H4 (cell line): ENCODE results near the gene MUC6. TPM values are rescaled to one million over a fixed set of nuclear protein-coding genes. Genes with fewer than 3 reads are reported as not detected.
"Not testable (repeated sequence)": the region's sequence is repeated elsewhere in the genome, so short reads cannot be mapped to it uniquely, and the experiment has no call there.

Experiments
- DNase-seq: peaks from one replicate; pipeline ENCODE4 v3.0.0-alpha.2; 2015; ENCODE audit warnings: low spot score
- total RNA-seq: library from RNA; depleted of rRNA; stranded (reverse); fragments of >200 nt; shearing (Covaris generic); gene quantifications from 2 replicates; pipeline ENCODE4 v1.2.3, GENCODE V29; 2014

Gene MUC6
- total RNA-seq, 1 experiment from 2014 or later: not detected

GRCh38 chr11:986270-986951 is 50.1 kb downstream of the MUC6 start:
- DNase-seq: no peak

GRCh38 chr11:985848-986247 is 50.7 kb downstream of the MUC6 start:
- DNase-seq: no peak

- no peak for DNase-seq
Observed at GRCh38 chr11:985406-985805, 51.1 kb downstream of the MUC6 start.

GRCh38 chr11:984546-984945 is 52.0 kb downstream of the MUC6 start:
- DNase-seq: no peak

- DNase-seq: no peak
Observed at GRCh38 chr11:981764-982163, 54.8 kb downstream of the MUC6 start.

- no peak for DNase-seq
Observed at GRCh38 chr11:980438-981357, 55.8 kb downstream of the MUC6 start.

- DNase-seq: no peak
Observed at GRCh38 chr11:978781-979180, 57.7 kb downstream of the MUC6 start.

GRCh38 chr11:977830-978720 is 58.4 kb downstream of the MUC6 start:
- DNase-seq: no peak

GRCh38 chr11:976431-977160 is 59.9 kb downstream of the MUC6 start:
- peak; percentile 82 for DNase-seq

GRCh38 chr11:975827-976226 is 60.7 kb downstream of the MUC6 start:
- DNase-seq: peak; percentile 50

GRCh38 chr11:975376-975775 is 61.1 kb downstream of the MUC6 start:
- DNase-seq: not testable (repeated sequence)

- DNase-seq: no peak
Observed at GRCh38 chr11:973237-973636, 63.3 kb downstream of the MUC6 start.

GRCh38 chr11:972523-973211 is 63.9 kb downstream of the MUC6 start:
- no peak for DNase-seq

- DNase-seq: no peak
Observed at GRCh38 chr11:971731-972365, 64.7 kb downstream of the MUC6 start.

GRCh38 chr11:971092-971690 is 65.3 kb downstream of the MUC6 start:
- no peak for DNase-seq

GRCh38 chr11:970319-970871 is 66.1 kb downstream of the MUC6 start:
- DNase-seq: no peak

- no peak for DNase-seq
Observed at GRCh38 chr11:969651-970205, 66.8 kb downstream of the MUC6 start.

GRCh38 chr11:968822-969221 is 67.7 kb downstream of the MUC6 start:
- DNase-seq: no peak
